Measurements from ENCODE around the gene NEIL3. TPM values are rescaled to one million over a fixed set of nuclear protein-coding genes. Genes with fewer than 3 reads are reported as not detected.

NEIL3 gene
- total and polyA plus RNA-seq, 11 donors: 0.04 to 1.7 (median 0.19) TPM; not detected in 6

DNA sequence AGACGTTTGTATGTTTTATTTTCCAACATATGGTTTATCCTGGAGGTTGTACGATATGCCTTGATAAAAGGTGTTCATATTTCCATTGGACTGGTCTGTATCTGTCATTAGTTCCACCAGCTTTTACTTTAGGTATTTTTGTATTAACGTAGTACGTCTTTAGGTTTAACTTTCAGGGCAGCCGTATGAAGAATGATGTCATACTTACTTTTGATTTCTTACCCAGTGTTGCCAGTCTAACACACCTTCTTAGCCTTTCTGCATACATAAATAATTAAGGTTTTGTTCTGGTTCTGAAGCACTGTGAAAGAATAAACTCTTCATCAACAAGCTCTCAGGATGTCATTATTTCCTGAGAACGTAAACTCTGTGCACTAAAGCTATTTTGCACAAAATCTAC, 18.9 kb upstream of the NEIL3 start:
- intact Hi-C loops (cut with DNase I): no loop called here
- no peak for ATAC-seq

DNA sequence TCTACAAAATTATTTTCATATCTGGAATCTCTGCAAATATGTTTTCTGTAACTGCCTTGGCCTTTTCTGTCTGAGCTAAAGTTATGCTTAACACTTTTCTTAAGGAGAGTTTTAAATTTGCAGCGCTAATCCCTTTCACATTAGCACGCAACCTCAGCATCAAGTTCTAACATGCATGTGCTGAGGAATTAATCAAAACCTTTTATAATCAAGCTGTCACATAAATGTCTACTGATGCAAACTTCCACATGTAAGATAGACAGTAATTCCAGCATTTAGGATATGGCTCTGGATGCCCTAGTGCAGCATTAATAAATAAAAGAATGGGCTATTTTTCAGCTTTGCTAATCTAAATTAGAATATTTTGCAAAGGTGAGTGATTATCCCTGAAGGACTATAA, 17.5 kb upstream of the NEIL3 start:
- intact Hi-C loops (cut with DNase I): no loop called here
- peaks cover 0 to 2% (median 0%) of the 10 kb centered on the region in 12 donors for H3K4me1 ChIP-seq
- no peaks in the 10 kb centered on the region for H3K36me3 ChIP-seq
- no peaks in the 10 kb centered on the region for H3K27me3 ChIP-seq
- peaks cover 0 to 2% (median 0%) of the 10 kb centered on the region in 12 donors for H3K9me3 ChIP-seq
- DNase-seq: no peak
- no peak overlapping the region for H3K4me3 ChIP-seq
- ATAC-seq: no peak
- H3K27ac ChIP-seq: no peak overlapping the region
- 95 to 100% (median 98%) methylated on average over 2 of the region's 2 CpGs for WGBS, 4 donors
- TF ChIP-seq, protein P1, sequence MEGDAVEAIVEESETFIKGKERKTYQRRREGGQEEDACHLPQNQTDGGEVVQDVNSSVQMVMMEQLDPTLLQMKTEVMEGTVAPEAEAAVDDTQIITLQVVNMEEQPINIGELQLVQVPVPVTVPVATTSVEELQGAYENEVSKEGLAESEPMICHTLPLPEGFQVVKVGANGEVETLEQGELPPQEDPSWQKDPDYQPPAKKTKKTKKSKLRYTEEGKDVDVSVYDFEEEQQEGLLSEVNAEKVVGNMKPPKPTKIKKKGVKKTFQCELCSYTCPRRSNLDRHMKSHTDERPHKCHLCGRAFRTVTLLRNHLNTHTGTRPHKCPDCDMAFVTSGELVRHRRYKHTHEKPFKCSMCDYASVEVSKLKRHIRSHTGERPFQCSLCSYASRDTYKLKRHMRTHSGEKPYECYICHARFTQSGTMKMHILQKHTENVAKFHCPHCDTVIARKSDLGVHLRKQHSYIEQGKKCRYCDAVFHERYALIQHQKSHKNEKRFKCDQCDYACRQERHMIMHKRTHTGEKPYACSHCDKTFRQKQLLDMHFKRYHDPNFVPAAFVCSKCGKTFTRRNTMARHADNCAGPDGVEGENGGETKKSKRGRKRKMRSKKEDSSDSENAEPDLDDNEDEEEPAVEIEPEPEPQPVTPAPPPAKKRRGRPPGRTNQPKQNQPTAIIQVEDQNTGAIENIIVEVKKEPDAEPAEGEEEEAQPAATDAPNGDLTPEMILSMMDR (IDR thresholded peaks at IDR 0.05): no peak
- no peak for TF ChIP-seq POLR2A (IDR thresholded peaks at IDR 0.05)

More for the DNA sequence above, 18.9 kb upstream of the NEIL3 start:
- WGBS, 4 donors: 61 to 70% (median 67%) methylated on average over 6 of the region's 6 CpGs
- Histone ChIP-seq H3K9me3 (no peaks in the 10 kb centered on the region), H3K27me3 (no peaks in the 10 kb centered on the region), H3K36me3 (no peaks in the 10 kb centered on the region), H3K4me1 (peaks cover 0 to 2% (median 0%) of the 10 kb centered on the region in 12 donors), H3K4me3 (no peak overlapping the region), H3K27ac (no peak overlapping the region)
- no peak for DNase-seq
- TF ChIP-seq POLR2A (IDR thresholded peaks at IDR 0.05): no peak
- TF ChIP-seq, protein P1 (IDR thresholded peaks at IDR 0.05): no peak

DNA sequence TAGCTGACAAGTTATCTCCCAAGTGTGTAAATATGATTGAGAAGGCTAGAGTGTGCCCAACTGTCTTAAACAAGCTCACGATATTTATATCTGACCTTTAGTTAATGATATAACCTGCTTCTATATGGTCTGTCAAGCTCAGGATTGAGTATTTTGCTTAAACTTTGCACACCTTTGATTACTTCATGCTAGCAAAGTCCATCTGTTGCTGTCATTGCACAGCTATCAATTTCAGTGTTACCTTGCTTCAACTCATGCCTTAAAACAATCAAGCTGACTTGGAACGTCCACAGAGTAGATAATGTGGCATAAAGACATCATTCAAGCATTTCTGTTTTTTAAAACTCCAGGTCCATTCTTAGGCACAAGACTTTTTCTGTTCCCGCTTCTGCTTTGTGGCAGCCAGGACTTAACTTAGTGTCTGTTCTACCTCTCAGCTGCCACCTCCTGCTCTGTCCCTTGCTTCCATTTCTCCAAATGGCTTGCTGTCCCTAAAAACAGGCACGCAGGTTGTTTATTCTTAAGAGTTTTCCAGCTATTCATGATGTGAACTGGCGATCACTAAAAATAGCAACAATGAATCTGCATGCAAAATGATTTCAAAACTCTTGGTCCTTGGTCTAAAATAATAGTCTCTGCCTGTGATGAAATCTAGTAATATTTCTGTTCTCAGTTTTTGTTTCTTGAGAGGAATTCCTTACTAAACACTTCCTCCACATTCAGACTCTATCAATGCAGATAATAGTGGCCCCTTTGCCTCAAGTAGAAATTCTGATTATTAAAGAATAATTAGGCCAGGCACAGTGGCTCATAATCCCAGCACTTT, 16.3 kb upstream of the NEIL3 start:
- TF ChIP-seq, protein P1 (IDR thresholded peaks at IDR 0.05): no peak
- no peak for TF ChIP-seq POLR2A (IDR thresholded peaks at IDR 0.05)

DNA sequence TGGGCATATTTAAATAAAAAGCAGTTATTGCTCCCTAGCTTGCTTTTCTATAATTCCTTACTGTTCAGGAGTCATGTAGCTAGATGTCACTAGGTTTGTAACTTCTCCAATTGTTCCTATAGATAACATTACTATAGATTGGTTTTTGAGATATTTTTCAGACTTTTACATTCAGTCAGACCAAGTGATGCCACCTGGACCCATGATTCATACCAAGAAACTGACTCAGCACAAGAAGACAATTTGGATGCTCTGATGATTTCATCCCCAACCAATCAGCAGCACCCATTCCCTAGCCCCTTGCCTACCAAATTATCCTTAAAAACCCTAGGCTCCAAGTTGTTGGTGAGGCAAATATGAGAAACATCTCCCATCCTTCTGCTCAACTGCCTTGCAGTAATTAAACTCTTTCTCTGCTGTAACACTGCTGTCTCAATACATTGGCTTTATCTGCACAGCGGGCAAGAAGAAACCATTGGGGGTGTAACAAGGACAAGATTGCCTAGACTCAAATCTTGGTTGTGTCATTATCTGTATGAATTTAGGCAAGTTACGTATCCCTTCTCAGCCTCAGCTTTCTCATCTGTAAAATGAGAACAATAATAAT, 11.8 kb upstream of the NEIL3 start:
- no peak for DNase-seq
- peaks cover 0 to 2% (median 0%) of the 10 kb centered on the region in 12 donors for H3K4me1 ChIP-seq
- H3K27me3 ChIP-seq: no peaks in the 10 kb centered on the region
- 94 to 98% (median 96%) methylated on average over 2 of the region's 2 CpGs for WGBS, 4 donors
- ATAC-seq: no peak
- peaks cover 0 to 20% (median 13%) of the 10 kb centered on the region in 12 donors for H3K9me3 ChIP-seq
- no peak overlapping the region for H3K27ac ChIP-seq
- no peak overlapping the region for H3K4me3 ChIP-seq
- intact Hi-C loops (cut with DNase I): no loop called here
- no peaks in the 10 kb centered on the region for H3K36me3 ChIP-seq
- TF ChIP-seq, protein P1 (IDR thresholded peaks at IDR 0.05): no peak
- no peak for TF ChIP-seq POLR2A (IDR thresholded peaks at IDR 0.05)

More for the DNA sequence above, 16.3 kb upstream of the NEIL3 start:
- H3K36me3 ChIP-seq: no peaks in the 10 kb centered on the region
- DNase-seq (no peak), ATAC-seq (no peak)
- H3K4me1 ChIP-seq: peaks cover 0 to 2% (median 0%) of the 10 kb centered on the region in 12 donors
- 54 to 65% (median 60%) methylated on average over 5 of the region's 5 CpGs for WGBS, 4 donors
- peaks cover 0 to 14% (median 9%) of the 10 kb centered on the region in 12 donors for H3K9me3 ChIP-seq
- no peak overlapping the region for H3K27ac ChIP-seq
- H3K4me3 ChIP-seq: no peak overlapping the region
- intact Hi-C loops (cut with DNase I): no loop called here
- no peaks in the 10 kb centered on the region for H3K27me3 ChIP-seq
